Activated CD4-positive, alpha-beta T cell treated with anti-CD3 and anti-CD28 coated beads, Interleukin-2, amount 50 U/mL, for 1 hour (primary cell): Measurements from ENCODE around the gene ENGASE.

Source experiments
- DNase-seq: peaks from one replicate; pipeline ENCODE4 v3.0.0-alpha.2; 2020

ENGASE gene

DNA sequence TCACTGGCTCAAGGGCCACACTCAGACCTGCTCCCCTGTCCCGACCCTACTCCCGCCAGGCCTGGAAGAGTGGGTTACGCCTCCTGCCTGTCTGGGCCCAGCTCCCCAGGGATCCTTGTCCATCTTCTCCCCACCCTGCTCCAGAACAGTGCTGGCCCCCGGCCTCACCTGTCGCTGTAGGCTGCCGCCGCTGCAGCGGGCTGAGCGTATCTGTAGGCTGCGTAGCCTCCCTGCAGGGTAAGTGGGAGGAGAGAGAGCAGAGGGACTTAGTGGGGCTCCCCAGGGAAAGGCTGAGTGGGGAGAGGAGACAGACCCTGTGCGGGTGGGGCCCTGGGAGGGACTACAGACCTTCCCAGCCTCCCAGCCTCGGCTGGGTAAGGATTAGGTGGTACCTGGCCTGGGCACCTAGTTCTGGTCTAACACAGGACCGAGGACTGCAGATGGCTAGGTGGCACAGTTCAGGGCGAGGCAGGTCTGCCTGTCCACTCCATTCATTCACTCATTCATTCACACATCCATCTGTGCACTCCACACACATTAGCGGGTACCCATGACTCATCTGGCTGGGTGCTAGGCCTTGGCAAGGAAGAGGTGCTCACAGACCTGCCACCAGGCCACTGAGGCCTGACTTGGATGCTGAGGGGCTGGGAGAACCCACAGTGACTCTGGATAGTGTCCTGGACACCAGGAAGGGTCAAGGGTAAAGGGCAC lies 20.9 kb downstream of the ENGASE start:
- no peak for DNase-seq

DNA sequence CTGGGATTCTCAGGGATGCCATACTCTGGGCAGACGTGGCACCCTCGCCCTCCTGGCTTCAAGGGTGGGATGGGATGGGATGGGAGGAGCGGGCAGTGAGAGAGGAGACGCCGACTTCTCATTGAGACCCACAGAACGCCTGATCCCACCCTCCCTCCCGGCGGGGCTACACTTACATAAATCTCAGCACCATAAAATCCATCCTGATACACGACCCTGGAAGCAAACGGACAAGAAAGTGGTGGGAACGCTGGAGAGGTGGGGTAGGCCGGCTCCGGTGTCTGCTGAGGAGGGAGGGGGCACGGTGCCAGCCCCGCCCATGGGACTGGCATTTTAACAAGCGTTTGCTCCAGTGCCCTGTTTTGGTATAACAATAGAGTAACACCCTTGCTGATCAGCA lies 21.9 kb downstream of the ENGASE start:
- DNase-seq: no peak

DNA sequence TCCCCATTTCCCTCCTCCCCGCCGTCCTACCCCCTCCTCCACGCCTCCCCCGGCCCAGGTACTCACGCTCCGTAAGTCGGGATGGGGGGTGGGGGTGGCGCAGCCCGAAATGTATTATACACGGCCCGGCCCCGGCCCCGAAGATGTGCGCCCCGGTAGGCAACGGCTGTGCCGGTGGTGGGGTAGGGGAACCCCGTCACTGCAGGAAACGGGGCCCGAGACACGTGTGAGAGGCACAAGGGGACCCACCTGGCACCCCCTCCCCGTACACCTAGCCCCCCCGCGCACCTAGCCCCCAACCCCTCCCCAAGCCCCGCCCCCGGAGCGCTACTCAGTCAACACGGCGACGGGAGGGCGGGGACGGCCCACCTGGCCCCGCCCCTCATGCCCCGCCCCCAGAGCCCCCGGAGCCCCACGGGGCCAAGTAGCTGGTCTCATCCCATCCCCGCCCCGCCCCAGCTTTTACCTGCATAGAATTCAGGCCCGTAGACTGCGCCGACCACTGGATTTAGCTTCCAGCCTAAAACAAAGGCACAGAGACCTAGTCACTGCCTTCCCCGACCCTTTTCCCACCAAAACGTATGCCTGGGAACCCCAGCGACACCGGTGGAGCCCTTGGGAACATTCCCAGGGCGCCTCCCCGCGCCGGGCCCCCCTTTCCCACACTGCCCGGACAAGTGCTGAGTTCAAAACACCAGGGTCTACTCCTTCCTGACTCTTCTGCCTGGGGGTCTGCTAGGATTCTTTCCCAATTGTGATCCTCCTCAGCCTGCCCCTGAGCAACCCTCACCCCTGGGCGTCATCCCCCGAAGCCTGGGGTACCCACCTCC lies 22.8 kb downstream of the ENGASE start:
- DNase-seq: no peak

DNA sequence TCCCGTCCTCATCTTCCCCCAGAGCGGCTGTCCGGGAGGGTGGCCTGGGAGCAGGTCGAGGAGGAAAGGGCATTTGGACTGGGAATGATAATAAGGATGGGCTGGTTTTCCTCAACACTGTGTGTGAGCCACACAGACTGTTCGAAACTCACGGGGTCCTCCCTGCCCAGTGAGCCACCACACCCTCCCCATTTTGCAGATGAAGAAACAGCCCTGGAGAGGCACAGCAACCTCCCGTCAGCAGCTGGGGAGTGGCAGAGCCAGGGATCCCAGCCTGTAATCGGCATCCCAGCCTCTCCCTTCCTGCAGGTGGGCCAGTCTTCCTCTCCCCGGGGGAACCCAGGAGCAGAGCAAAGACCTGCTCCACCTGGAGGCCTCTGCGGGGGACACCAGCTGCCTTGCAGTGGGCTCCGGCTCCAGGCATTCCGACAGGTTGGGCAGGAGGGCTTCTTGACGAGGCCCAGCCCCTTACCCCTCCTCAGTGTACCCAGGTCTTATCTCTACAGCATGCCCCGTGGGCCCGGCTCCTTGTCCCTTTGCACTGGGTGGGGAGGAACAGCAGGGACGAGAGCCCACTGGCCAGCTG lies 23.8 kb downstream of the ENGASE start:
- DNase-seq: no peak

DNA sequence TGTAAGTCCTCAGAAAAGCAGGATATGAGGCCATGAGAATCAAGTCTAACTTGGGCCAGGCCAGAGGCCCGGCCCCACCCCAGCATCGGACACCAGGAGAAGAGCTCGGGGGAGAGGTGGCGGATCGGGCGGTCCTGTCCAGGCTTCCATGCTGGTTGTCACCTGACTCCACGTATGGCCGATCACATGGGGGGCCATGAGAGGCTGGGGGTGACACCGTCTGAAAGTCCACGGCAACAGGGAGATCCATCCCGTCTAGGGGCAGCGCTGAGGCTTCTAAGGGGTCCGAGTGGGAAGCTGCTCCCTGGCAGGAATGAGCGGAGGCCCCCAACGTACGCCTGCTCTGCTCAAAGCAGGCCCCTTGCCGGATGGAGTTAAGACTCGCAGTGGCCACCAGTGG lies 25.8 kb downstream of the ENGASE start:
- no peak for DNase-seq

DNA sequence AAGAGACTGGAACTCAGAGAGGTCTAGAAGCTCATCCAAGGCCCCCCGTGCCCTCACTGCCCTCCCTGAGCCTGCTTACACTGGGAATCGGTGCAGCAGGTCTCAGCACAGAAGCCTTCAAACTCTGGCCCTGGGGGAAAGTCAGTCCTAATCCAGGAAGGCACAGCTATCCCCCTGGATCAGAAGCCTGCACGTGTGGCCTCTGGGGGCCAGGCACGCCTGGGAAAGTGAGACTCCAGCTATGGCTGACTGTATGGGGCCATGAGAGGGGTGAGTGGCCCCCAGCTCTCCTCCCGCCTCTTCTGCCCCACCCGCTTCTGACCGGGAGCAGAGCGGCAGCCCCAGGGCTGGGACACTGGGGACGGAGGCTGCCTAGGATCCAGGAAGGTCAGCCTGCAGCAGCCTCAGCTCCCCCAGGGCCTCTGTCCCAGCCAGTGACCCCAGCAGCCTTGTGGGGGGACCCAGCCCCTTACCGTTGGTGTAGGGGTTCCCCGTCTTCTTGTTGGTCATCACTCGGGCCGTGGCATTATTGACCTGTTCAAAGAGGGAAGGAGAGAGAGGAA lies 26.6 kb downstream of the ENGASE start:
- no peak for DNase-seq

DNA sequence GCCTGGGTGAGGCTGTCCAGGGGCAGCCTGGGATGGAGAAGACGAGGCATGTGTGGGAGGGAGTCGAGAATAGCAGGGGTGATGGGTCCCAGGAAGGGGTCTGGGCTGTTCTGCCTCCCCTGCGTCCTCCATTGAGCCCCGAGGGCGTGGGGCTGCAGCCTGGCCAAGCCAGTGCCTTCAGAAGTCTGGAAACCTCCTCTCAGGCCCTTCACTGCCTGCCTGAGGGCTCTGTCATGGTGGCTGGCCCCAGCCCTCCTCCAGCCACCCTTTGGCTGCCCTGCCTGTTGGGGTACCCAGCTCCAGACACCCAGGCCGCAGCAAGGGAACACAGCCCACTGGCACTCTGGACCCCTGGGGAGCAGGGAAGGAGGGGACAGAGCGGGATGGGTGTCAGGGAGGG lies 27.6 kb downstream of the ENGASE start:
- DNase-seq: no peak

DNA sequence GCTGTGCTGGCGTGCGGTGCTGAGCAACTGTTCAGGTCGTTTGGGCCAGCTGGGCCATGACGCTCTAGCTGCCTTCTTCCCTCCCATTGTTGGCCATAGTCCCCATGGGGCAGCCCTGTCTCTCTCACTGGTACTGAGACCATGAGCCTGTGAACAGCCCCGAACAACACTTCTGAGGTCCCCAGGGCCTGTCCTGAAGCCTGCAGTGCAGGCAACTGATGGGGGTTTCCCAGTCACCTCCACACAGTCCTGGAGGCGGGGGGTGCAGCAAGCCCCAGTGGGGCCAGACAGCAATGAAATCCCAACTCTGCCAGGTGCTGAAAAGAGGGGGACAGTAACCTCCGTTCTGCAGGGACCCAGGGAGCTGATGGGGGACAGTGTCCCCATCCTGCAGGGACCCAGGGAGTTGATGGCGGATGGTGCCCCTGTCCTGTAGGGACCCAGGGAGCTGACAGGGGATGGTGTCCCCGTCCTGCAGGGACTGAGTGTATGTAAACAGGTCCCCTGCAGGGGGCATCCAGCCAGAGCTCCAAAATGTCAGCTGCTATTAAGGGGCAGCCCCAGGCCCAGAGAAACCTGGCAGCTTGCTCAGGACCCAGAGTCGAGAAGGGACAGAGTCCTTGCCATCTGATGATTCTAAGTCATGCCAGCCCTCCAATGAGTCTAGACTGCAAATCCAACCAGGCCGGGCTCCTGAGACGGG lies 30.4 kb downstream of the ENGASE start:
- DNase-seq: no peak

- DNase-seq: no peak
Measured at GRCh38 chr17:79105937-79106336, 31.3 kb downstream of the ENGASE start.

GRCh38 chr17:79106958-79107357 lies 32.3 kb downstream of the ENGASE start:
- no peak for DNase-seq

DNA sequence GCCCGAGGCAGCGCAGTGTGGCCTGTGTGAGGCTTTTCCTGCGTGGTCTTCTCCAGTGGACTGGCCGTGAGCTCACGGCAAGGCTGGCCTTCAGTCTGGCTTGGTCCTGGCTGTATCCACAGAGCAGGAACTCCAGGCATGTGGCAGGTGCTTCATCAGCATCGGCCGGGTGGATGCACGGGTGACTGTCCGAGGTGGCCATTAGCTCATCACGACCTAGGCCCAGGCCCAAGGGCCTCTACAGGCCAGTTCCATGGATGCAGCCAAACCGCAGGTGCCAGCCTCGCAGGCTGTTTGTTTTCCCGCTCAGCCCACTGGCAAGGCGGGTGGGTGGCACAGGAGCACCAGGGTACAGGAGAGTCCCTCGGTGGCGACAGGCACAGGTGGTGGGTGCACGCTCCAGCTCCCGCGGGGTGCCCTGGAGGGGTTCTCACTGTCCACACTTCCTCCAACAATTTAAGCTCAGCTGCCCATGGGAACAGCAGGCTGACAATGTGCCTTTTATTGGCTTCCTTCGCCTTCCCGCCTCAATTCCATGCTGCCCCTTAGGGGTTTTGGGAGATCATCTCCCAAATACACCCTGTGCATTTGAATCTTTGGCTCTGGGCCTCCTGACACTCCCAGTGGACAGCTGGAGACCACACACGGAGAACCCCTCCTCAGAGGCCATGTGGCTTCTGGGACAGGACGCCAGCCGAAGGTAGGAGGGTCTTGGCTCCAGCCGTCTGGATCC lies 33.0 kb downstream of the ENGASE start:
- no peak for DNase-seq

GRCh38 chr17:79108232-79108850 lies 33.7 kb downstream of the ENGASE start:
- no peak for DNase-seq

DNA sequence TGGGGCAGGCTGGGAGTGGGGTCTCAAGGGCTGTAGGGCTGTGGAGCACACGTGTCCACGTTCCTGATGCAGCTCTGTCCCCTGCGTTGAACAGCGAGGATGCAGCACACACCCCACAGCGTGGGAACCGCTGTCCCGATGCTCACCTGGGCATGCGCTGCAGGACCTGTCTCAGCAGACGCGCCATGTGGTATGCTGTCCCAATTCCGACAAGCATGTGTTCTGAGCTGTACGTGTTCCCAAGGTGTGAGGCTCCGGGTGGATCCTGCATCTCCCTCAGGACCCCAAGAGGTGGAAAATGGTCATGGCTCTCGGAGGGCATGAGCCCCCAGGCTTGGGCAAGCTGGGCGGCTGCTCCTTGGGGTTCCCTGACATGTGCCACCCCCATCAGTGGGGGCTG lies 34.2 kb downstream of the ENGASE start:
- DNase-seq: no peak

DNA sequence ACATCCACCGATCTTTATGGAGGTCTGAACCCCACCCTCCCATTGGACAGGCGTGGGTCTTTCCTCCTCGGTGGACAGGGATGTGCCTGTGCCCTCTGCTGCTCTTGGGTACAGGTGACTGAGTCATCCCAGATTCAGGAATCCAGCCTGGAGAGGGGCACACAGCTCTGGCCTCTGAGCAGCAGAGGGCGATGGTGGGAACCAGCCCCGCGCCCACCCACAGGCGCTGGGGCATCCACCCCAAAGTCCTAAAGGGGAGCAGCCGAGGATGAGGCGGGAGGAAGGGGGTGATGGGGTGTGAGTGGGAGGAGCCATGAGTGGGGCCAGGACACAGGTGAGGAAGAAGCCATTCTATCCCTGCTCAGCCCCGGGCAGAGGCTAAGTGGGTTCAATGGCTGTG lies 35.0 kb downstream of the ENGASE start:
- no peak for DNase-seq

DNA sequence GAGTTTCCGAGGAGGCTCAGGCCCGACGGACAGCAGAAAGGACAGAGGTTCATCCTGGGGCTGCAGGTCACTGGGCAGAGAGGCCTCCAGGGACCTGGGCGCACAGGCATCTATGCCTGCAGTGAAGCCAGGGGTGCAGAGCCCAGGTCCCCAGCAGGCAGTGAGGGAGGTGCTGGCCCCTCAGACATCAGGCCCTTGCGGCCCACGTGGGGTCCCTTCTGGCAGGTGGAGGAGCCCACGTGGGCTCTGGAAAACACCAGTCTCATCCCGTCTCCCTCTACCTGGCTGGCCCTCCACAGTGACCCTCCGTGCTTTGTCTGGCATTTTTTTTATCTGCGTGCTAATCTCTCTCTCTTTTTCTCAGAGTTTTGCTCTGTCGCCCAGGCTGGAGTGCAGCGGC lies 36.5 kb downstream of the ENGASE start:
- DNase-seq: no peak

DNA sequence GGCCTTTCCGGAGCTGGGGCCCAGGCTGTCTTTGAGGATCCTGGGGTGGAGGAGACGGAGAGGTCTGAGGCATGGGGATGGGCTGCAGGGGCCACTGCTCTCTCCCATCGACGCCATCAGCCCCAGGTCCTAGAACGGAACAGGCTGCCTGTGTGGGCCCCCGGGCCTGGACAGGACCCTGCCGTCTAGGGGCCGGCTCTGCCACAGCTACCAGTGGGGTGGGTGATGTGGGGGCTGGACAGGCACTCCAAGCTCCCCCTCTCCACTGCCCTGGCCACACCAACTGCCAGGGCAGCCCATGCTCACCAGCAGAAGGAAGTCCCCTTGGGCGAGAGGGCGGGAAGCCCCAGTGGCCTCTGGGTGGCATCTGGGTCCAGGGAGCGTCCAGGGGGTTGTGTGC lies 37.8 kb downstream of the ENGASE start:
- no peak for DNase-seq

GRCh38 chr17:79113699-79114457 lies 39.3 kb downstream of the ENGASE start:
- DNase-seq: no peak

- no peak for DNase-seq
Measured at GRCh38 chr17:79114458-79115301, 40.1 kb downstream of the ENGASE start.

DNA sequence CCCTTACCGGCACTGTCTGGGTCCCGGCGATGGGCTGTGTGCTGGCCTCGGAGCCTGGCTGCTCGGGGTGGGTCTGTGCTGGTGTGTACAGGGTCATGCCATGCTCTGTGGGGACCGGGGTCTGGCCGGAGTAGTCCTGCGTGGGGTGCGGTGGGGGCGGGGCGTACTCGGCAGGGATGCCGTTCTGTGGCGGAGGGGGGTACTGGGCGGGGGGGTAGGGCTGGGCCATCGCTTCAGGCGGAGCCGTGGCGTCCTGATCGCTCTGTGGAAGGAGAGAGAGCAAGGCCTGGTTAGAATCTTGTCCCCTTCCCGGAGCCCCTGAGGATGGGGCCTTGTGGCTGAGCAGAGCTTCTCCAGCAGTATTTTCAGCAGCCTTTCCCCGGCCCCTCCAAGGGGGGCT lies 40.9 kb downstream of the ENGASE start:
- no peak for DNase-seq
